MG63 (cell line): ENCODE results near the gene PDLIM7. TPM values are rescaled to one million over a fixed set of nuclear protein-coding genes. Genes with fewer than 3 reads are reported as not detected.
A peak's percentile ranks its signal among the peaks of the same experiment; 100 is the strongest.

Source experiments
- DNase-seq: peaks from one replicate; pipeline ENCODE4 v3.0.0-alpha.2; 2020
- H3K27me3 ChIP-seq: fragments of 250-450 bp; sonication (Bioruptor Pico); 2 replicates; pipeline ENCODE4 v1.5.1; 2020; ENCODE audit warnings: mild to moderate bottlenecking, moderate library complexity
- H3K36me3 ChIP-seq: fragments of 250-450 bp; sonication (Bioruptor Pico); 2 replicates; pipeline ENCODE4 v1.5.1; 2020; ENCODE audit warnings: mild to moderate bottlenecking, moderate library complexity
- H3K4me3 ChIP-seq: fragments of 250-450 bp; sonication (Bioruptor Pico); 2 replicates; pipeline ENCODE4 v1.5.1; 2020; ENCODE audit warnings: mild to moderate bottlenecking, moderate library complexity
- H3K9me3 ChIP-seq: fragments of 250-450 bp; sonication (Bioruptor Pico); 2 replicates; pipeline ENCODE4 v1.5.1; 2020; ENCODE audit warnings: mild to moderate bottlenecking, moderate library complexity
- total RNA-seq: library from RNA; depleted of rRNA; stranded (reverse); fragments of >200 nt; shearing (Covaris generic); gene quantifications from 2 replicates; pipeline ENCODE4 v1.2.3, GENCODE V29; 2014; ENCODE audit warnings: low replicate concordance

PDLIM7 gene
- total RNA-seq, 1 experiment from 2014 or later, result 165 TPM

GRCh38 chr5:177449140-177450061 lies 48.0 kb downstream of the PDLIM7 start:
- Histone ChIP-seq H3K4me3 (no peak overlapping the region), H3K9me3 (no peaks in the 10 kb centered on the region), H3K36me3 (peaks cover 67% of the 10 kb centered on the region), H3K27me3 (no peaks in the 10 kb centered on the region)
- DNase-seq, result no peak

DNA sequence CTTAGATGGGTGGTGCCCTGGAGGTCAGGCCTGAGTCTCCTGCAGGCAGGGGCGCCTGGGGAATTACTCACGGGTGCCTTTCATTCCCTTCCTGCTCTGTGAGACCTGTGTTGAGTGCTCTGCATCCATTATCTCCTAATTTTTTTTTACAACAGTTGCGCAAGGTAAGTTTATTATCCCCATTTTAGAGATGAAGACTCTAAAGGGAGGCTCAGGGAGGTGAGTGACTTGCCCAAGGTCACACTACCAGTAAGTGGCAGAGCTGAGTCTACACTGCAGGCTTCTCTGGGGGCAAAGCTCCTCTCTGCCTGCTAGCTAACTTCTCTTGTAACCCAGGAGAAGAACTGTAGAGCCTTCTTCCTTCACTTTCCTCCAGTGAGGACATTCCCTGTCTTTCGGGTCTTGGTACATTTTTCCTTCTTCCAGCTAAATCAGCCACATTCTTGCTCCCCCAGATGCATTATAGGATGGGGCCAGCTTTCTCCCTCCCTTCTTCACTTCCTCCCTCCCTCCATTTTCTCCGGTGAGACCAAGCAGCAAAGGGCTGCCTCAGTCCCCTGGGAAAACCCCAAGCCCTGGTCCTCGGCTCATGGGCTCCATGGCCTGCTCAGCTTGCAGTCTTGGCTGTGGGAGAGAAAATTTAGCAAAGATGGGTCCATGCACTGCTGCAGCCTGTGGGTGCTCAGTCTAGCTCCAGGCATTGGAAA lies 49.0 kb downstream of the PDLIM7 start:
- Histone ChIP-seq H3K36me3 (peaks cover 70% of the 10 kb centered on the region), H3K9me3 (no peaks in the 10 kb centered on the region), H3K4me3 (peak overlapping the region; percentile 66), H3K27me3 (no peaks in the 10 kb centered on the region)
- DNase-seq, result no peak

- H3K4me3 ChIP-seq, result peak overlapping the region; percentile 66
- peak; percentile 100 for DNase-seq
- no peaks in the 10 kb centered on the region for H3K9me3 ChIP-seq
- no peaks in the 10 kb centered on the region for H3K27me3 ChIP-seq
- H3K36me3 ChIP-seq, result peaks cover 70% of the 10 kb centered on the region
These were observed 49.7 kb downstream of the PDLIM7 start for GRCh38 chr5:177447611-177448243.

- peak; percentile 87 for DNase-seq
- no peaks in the 10 kb centered on the region for H3K27me3 ChIP-seq
- H3K36me3 ChIP-seq, result peaks cover 74% of the 10 kb centered on the region
- peak overlapping the region; percentile 66 for H3K4me3 ChIP-seq
- H3K9me3 ChIP-seq, result no peaks in the 10 kb centered on the region
These were observed 50.3 kb downstream of the PDLIM7 start for GRCh38 chr5:177447066-177447610.

- Histone ChIP-seq H3K27me3 (no peaks in the 10 kb centered on the region), H3K36me3 (peaks cover 76% of the 10 kb centered on the region), H3K4me3 (peak within 1 kb of the TSS; percentile 66), H3K9me3 (no peaks in the 10 kb centered on the region)
- peak; percentile 91 for DNase-seq
These were observed 51.0 kb downstream of the PDLIM7 start, which contains the start of gene PRR7 for GRCh38 chr5:177446200-177447065. PRR7 (plus strand) TSS chr5:177446814; CDS start chr5:177455068, 8,254 bp downstream.

DNA sequence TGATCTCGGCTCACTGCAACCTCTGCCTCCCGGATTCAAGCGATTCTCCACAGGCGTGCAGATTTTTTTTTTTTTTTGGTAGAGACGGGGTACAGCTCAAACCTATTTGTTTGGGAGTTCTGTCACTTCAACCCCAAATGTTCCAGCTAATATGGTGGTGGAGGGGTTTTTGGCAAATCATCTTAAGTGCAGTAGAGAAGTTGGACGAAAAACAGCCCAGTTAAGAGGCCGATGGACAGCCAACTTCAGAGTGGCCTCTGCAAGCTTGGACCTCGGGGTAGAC lies 51.5 kb downstream of the PDLIM7 start:
- Histone ChIP-seq H3K9me3 (no peaks in the 10 kb centered on the region), H3K27me3 (no peaks in the 10 kb centered on the region), H3K4me3 (peak overlapping the region; percentile 66), H3K36me3 (peaks cover 79% of the 10 kb centered on the region)
- no peak for DNase-seq

- Histone ChIP-seq H3K9me3 (no peaks in the 10 kb centered on the region), H3K4me3 (peak overlapping the region; percentile 66), H3K27me3 (no peaks in the 10 kb centered on the region), H3K36me3 (peaks cover 79% of the 10 kb centered on the region)
- no peak for DNase-seq
These were observed 52.1 kb downstream of the PDLIM7 start for GRCh38 chr5:177445052-177445916.

DNA sequence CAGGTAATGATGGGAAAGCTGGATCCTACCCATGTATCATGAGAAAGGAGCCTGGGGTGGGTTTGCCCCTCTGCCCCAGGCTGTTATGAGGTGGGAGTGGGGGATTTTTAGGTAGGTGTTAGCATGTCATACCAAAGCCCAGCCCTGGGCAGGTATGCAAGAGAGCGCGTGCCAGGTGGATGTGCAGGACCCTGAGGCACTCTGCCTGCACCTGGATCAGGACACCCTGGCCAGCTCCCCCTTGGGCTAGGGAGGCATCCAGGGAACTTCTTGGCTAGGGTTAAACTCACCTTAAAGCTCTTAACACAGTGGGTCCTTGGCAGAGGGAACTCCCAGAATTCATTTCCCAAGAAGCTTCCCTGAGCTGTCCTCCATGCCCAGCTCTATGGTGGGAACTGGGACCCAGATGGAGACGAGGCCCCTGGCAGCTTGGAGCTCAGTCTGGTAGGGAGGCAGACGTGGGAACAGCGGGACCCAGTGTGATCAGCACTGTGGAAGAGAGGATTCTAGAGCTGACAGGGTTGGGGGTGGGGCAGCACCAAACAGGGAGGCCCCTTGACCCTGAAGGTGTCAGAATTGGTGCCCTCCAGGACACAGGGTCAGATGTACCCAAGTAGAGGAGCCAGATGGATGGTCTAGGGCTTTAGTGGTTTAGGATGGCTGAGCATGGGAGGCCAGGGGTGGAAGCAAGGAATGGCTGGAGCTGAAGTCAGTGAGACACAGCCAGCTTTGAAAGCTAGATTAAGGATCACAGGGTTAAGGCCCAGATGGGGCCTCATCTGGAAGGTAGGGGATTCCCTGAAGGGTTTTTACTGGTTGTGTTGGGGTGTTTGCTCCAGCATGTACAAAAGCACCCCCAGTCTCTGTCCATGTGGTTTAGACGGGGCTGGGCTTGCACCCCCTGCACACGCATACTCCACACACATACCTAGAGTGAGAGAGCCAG lies 53.0 kb downstream of the PDLIM7 start:
- Histone ChIP-seq H3K36me3 (peaks cover 79% of the 10 kb centered on the region), H3K27me3 (no peaks in the 10 kb centered on the region), H3K4me3 (no peak overlapping the region), H3K9me3 (no peaks in the 10 kb centered on the region)
- no peak for DNase-seq

DNA sequence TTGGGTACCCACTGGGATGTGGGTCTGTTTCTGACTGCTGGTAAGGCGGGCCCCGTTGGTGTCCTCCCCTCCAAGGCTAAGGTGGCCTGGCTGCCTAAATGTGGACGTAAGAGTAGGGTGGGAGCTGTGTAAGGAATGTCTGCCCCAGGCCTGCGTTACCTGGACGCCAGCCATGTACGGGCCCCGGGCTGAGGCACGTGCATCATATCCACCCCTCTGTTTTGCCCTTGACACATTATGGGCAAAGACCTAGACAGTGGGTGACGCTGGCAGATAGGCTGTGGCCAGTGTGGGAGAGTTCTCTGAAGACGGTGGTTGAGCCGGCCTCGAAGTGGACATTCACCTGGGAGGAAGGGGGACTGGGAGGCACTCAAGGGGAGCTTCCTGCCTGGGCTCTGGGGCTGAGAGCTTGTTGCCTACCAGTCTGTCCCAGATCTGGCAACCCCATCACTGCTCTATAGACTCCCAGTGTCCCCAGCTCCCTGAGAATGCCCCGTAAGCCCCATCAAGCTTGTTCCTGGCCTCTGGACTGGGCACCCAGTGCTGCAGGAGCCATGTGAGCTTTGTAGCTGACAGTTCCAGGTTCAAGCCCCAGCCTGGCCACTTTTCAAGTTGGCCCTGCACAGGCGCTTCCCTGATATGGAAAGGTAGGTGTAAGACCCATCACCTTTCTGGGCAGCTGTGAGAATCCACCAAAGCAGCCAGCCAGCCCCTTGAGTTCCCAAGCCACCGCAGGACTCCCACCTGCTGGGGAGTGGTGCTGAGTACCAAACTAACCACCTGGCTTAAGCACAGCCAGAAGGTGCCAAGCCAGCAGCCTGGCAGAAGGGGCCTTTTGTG lies 54.0 kb downstream of the PDLIM7 start:
- no peaks in the 10 kb centered on the region for H3K27me3 ChIP-seq
- no peaks in the 10 kb centered on the region for H3K9me3 ChIP-seq
- DNase-seq, result no peak
- no peak overlapping the region for H3K4me3 ChIP-seq
- peaks cover 79% of the 10 kb centered on the region for H3K36me3 ChIP-seq

DNA sequence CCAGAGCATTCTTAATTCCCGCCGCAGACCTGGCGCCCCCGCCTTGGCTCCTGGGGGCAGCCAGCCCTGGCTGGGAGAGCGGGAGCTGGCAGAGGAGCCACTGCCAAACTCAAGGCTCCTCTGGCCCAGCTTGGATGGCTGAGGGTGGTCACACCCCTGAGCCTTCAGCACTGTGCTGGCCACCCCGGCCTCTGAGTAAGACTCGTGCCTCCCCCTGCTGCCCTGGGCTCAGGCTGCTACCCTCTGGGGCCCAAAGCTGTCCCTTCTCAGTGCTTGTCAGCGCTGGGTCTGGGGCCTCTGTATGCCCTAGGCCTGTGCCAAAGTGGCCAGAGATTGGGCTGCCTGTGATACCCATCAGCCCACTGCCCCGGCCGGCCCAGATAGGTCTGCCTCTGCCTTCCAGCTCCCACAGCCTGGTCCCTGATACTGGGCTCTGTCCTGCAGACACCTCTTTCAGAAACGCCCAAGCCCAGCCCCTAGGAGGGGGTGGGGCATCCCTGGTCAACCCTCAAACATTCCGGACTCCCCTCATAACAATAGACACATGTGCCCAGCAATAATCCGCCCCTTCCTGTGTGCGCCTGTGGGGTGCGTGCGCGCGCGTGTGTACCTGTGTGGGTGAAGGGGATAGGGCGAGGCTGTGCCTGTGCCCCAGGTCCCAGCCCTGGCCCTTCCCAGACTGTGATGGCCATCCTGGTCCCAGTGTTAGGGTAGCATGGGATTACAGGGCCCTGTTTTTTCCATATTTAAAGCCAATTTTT lies 55.2 kb downstream of the PDLIM7 start:
- H3K36me3 ChIP-seq, result peaks cover 90% of the 10 kb centered on the region
- no peak overlapping the region for H3K4me3 ChIP-seq
- H3K27me3 ChIP-seq, result no peaks in the 10 kb centered on the region
- DNase-seq, result no peak
- no peaks in the 10 kb centered on the region for H3K9me3 ChIP-seq

DNA sequence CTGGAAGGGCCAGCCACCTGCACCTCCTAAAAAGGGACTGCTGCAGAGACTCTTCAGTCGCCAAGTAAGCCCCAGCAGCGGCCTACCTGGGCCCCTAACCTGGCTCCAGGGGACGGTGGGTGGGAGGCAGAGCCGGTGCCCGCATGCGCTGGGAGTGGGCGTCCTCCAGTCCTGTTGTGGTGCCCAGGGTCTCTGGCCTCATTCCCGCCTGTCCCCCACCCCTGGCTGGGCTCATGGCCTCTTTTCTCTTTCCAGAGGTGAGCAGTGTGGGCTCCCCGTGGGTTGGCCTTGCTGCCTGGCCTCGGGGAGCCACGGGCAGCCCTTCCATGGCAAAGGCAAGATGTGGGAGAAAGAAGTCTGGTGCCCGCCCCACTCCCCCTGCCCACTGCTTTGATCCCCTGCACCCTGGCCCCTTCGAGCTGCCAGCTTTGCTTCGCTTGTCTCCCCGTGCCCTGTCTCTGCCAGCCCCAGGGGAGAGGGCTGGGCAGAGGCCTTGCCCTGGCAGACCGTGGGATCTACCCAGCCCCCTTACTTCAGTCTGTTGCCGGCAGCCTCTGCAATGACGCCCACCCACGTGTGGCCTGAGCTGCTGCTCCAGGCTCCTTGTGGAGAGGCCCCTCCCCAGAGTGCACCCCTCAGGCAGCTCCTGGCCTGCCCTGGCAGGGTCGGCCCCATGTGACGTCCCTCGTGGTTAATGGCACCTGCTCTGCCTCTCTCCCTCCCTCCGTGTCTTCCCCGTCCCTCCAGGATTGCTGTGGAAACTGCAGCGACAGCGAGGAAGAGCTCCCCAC lies 56.2 kb downstream of the PDLIM7 start:
- Histone ChIP-seq H3K4me3 (no peak overlapping the region), H3K36me3 (peaks cover 97% of the 10 kb centered on the region)

DNA sequence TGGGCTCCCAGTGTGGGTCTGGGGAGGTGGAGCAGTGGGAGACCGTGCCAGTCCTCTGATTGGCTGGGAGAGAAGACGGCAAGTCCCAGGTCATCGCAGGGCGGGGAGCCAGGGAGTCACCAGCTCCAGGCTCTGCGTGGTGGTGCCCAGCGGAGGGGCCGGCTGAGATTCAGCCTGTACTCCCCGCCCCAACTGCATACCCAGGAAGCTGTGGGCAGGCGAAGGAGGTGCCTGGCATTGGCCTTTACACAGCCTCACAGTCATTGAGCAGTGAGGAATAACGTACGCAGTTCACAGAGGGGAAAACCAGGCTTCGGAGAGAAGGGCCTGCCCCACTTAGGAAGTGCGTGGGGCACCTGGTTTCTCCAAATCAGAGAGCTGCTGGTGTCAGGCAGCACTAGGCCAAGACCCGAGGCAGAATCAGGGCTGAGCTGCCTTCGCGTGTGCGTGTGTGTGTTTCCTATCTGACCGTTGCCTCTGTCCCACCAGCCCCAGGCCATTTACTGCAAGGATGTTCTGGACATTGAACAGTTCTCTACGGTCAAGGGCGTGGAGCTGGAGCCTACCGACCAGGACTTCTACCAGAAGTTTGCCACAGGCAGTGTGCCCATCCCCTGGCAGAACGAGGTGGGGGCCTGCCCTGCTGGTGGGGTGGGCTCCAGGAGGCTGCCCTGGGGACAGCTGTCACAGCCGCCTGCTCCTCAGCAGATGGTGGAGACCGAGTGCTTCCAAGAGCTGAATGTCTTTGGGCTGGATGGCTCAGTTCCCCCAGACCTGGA lies 57.0 kb downstream of the PDLIM7 start:
- H3K4me3 ChIP-seq, result no peak overlapping the region
- H3K27me3 ChIP-seq, result no peaks in the 10 kb centered on the region
- H3K36me3 ChIP-seq, result peaks cover 96% of the 10 kb centered on the region
- no peaks in the 10 kb centered on the region for H3K9me3 ChIP-seq
- DNase-seq, result peak; percentile 17

More for the DNA sequence above, 56.2 kb downstream of the PDLIM7 start:
- DNase-seq, result peak; percentile 6
- no peaks in the 10 kb centered on the region for H3K27me3 ChIP-seq
- no peaks in the 10 kb centered on the region for H3K9me3 ChIP-seq
